Left lung (tissue), 10 donors: ENCODE results near the gene GBGT1. TPM values are rescaled to one million over a fixed set of nuclear protein-coding genes. Genes with fewer than 3 reads are reported as not detected.

Source experiments
- ATAC-seq: fragments of 200-7000 bp; cut with Tn5 transposase; one replicate; pipeline ENCODE4 v1.9.1; 2020; ENCODE audit warnings: moderate library complexity
- DNase-seq, 4 donors: peaks; one replicate each; pipeline ENCODE4 v3.0.0-alpha.2; 2013 to 2020
- H3K27ac ChIP-seq, 2 donors: fragments of 200-600 bp; sonication (generic) in 1 of 2; one replicate each; pipeline versions ENCODE4 v1.5.0 to v1.8.0; 2020 to 2021
- H3K27me3 ChIP-seq, 2 donors: fragments of 200-600 bp; sonication (generic) in 1 of 2; one replicate each; pipeline versions ENCODE4 v1.5.0 to v1.8.0; 2020 to 2021
- H3K36me3 ChIP-seq, 2 donors: fragments of 200-600 bp; sonication (generic) in 1 of 2; one replicate each; pipeline versions ENCODE4 v1.5.0 to v1.8.0; 2020 to 2021
- H3K4me1 ChIP-seq, 2 donors: fragments of 200-600 bp; one replicate each; pipeline ENCODE4 v1.8.0; 2021
- H3K4me3 ChIP-seq, 2 donors: fragments of 200-600 bp; sonication (generic) in 1 of 2; one replicate each; pipeline versions ENCODE4 v1.5.0 to v1.8.0; 2020 to 2021; ENCODE audit warnings: mild to moderate bottlenecking in 1 of 2
- H3K9me3 ChIP-seq, 2 donors: fragments of 200-600 bp; sonication (generic) in 1 of 2; one replicate each; pipeline versions ENCODE4 v1.5.0 to v1.8.0; 2020 to 2021
- CTCF ChIP-seq, 2 donors: fragments of 200-600 bp; sonication (generic) in 1 of 2; IDR thresholded peaks; one replicate each; pipeline versions ENCODE4 v1.5.0 to v1.8.0; 2021; ENCODE audit warnings: antibody characterized with exemption in 2 of 2
- intact Hi-C, 2 donors: fragments of 100-400 bp; cut with DNase I; formaldehyde crosslinking; loops; one replicate each; pipeline versions ENCODE4 v1.11.2 to v1.14.2; 2022
- polyA plus RNA-seq, 6 donors: library from polyadenylated mRNA; unstranded; fragments of 120-200 nt; gene quantifications; one replicate each; pipeline ENCODE4 v1.2.1, GENCODE V29; 2013; ENCODE audit not compliant: insufficient read length in 6 of 6
- total RNA-seq, 2 donors: library from RNA; stranded (reverse); fragmentation: NEBNext Ultra II Directional; extraction: Animal tissue kit (Norgen Biotek cat#: 25700); gene quantifications; one replicate each; pipeline ENCODE4 v1.2.1, GENCODE V29; 2021
- donor health status: DM: no; HTN: yes; CAD: no.
- donor health status: DM: no; HTN: no; CAD: no.

Gene GBGT1
- total and polyA plus RNA-seq, 8 donors, result 2.7 to 45.1 (median 4.9) TPM

- Histone ChIP-seq H3K9me3 (no peaks in the 10 kb centered on the region), H3K4me1 (peaks cover 9 to 74% of the 10 kb centered on the region in 2 donors), H3K4me3 (no peak overlapping the region), H3K27me3 (no peaks in the 10 kb centered on the region), H3K36me3 (no peaks in the 10 kb centered on the region), H3K27ac (peak overlapping the region; percentile 20 to 51)
- DNase-seq (peak in 2 of 4 donors; percentile 80 to 82), ATAC-seq (peak; percentile 74)
- no peak for TF ChIP-seq CTCF (IDR thresholded peaks at IDR 0.05)
- intact Hi-C loops, result no loop called here
These were observed 36.3 kb downstream of the GBGT1 start for GRCh38 chr9:133127340-133127981.

- peaks cover 15 to 74% of the 10 kb centered on the region in 2 donors for H3K4me1 ChIP-seq
- peak overlapping the region; percentile 20 to 51 for H3K27ac ChIP-seq
- TF ChIP-seq CTCF (IDR thresholded peaks at IDR 0.05), result no peak
- DNase-seq, result peak in 1 of 4 donors; percentile 70
- H3K9me3 ChIP-seq, result no peaks in the 10 kb centered on the region
- no peaks in the 10 kb centered on the region for H3K36me3 ChIP-seq
- no peak overlapping the region for H3K4me3 ChIP-seq
- ATAC-seq, result no peak
- intact Hi-C loops, result no loop called here
- H3K27me3 ChIP-seq, result no peaks in the 10 kb centered on the region
These were observed 36.9 kb downstream of the GBGT1 start for GRCh38 chr9:133126697-133127339.

GRCh38 chr9:133125941-133126696 lies 37.6 kb downstream of the GBGT1 start:
- DNase-seq (no peak), ATAC-seq (peak; percentile 1)
- intact Hi-C loops, result no loop called here
- no peak for TF ChIP-seq CTCF (IDR thresholded peaks at IDR 0.05)
- peak overlapping the region in 1 of 2 donors; percentile 11 for H3K4me3 ChIP-seq
- H3K36me3 ChIP-seq, result no peaks in the 10 kb centered on the region
- H3K9me3 ChIP-seq, result no peaks in the 10 kb centered on the region
- no peaks in the 10 kb centered on the region for H3K27me3 ChIP-seq
- H3K27ac ChIP-seq, result peak overlapping the region; percentile 20 to 51
- H3K4me1 ChIP-seq, result peaks cover 19 to 74% of the 10 kb centered on the region in 2 donors

DNA sequence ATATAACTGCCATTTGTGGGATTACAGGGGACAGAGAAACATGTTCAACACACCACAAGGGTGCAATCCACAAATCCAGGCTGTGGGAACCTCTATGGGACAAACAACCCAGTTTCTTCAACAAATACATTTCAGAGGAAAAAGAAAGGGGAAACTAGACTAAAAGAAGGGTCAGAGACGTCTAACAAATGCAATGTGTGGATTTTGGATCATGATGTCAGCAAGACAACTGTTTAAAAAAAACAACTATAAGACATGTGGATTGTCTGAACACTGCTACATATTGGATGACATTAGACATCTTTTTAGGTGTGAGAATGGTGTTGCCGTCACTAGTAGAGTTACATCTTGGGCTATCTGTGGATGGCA lies 38.8 kb downstream of the GBGT1 start:
- no peak for TF ChIP-seq CTCF (IDR thresholded peaks at IDR 0.05)
- Histone ChIP-seq H3K27me3 (no peaks in the 10 kb centered on the region), H3K4me1 (peaks cover 21 to 81% of the 10 kb centered on the region in 2 donors), H3K27ac (peak overlapping the region in 1 of 2 donors; percentile 51), H3K36me3 (no peaks in the 10 kb centered on the region), H3K4me3 (no peak overlapping the region), H3K9me3 (no peaks in the 10 kb centered on the region)
- intact Hi-C loops, result no loop called here
- ATAC-seq (no peak), DNase-seq (no peak)
